ENCODE data around the gene STOML2. TPM values are rescaled to one million over a fixed set of nuclear protein-coding genes. Genes with fewer than 3 reads are reported as not detected.
A peak's percentile ranks its signal among the peaks of the same experiment; 100 is the strongest.

Gene STOML2
- total RNA-seq, 1 experiment from 2014 or later = 192 TPM

- H3K79me2 ChIP-seq (ENCODE audit: insufficient read depth, low read length) = no peaks in the 10 kb centered on the region
- no peaks in the 10 kb centered on the region for H3K9me3 ChIP-seq (ENCODE audit: control insufficient read depth, low read depth, low read length)
- H2BK15ac ChIP-seq (ENCODE audit: low read depth, low read length) = no peak overlapping the region
- no peak overlapping the region; the same call in 1 of the 2 replicates for H3K14ac ChIP-seq (ENCODE audit: insufficient read depth, low read length)
- peak overlapping the region; percentile 89 for H3K4me2 ChIP-seq (ENCODE audit: insufficient read depth, insufficient read length, low read length)
- H2BK20ac ChIP-seq (ENCODE audit: low read depth, low read length, poor library complexity, severe bottlenecking) = no peak overlapping the region
- H3K23me2 ChIP-seq (ENCODE audit: insufficient read length, low read depth, low read length, poor library complexity, severe bottlenecking) = peaks cover 19% of the 10 kb centered on the region
- H3K4me1 Mint-ChIP-seq = peaks cover 44% of the 10 kb centered on the region in 2 experiments
- no peak overlapping the region for H2BK120ac ChIP-seq (ENCODE audit: low read depth, low read length, poor library complexity, severe bottlenecking)
- no peaks in the 10 kb centered on the region for H3K79me1 ChIP-seq (ENCODE audit: insufficient read depth, low read depth, low read length, poor library complexity, severe bottlenecking)
- no peak overlapping the region for H2BK5ac ChIP-seq (ENCODE audit: insufficient read length, low read length)
- H3K9ac ChIP-seq (ENCODE audit: extremely low read depth, insufficient read length, low read length) = no peak overlapping the region
- 0 out of 2 replicates have a peak, but pooled peaks cover 4% of the 10 kb centered on the region for H3K27me3 Mint-ChIP-seq (ENCODE audit: low read depth)
- H3K23ac ChIP-seq (ENCODE audit: insufficient read length, low read depth, low read length) = no peak overlapping the region
- H3K9me3 Mint-ChIP-seq = no peaks in the 10 kb centered on the region
- no peak overlapping the region for H4K8ac ChIP-seq (replicated peaks; ENCODE audit: insufficient read length, low read depth, low read length)
- no peaks in the 10 kb centered on the region for H3K36me3 Mint-ChIP-seq (ENCODE audit: insufficient read depth in 1 of 3, low read depth in 3 of 3)
- H3K4me1 ChIP-seq (ENCODE audit: insufficient read depth, low read length) = peaks cover 2% of the 10 kb centered on the region; the same call in 1 of the 2 replicates
- no peak overlapping the region for H3K56ac ChIP-seq (ENCODE audit: insufficient read length, low read depth, low read length)
- no peaks in the 10 kb centered on the region for H4K20me1 ChIP-seq (ENCODE audit: control insufficient read depth, insufficient read depth, insufficient read length)
- H3K4me3 Mint-ChIP-seq = peak overlapping the region; percentile 87 to 94
- peak; percentile 52 for DNase-seq
- H3T11ph ChIP-seq (ENCODE audit: low read length) = no peak overlapping the region
- no peak overlapping the region for H4K91ac ChIP-seq (ENCODE audit: insufficient read length, low read depth, low read length)
- no peak overlapping the region for H2AK5ac ChIP-seq (ENCODE audit: insufficient read length, low read length)
- WGBS (ENCODE audit: extremely low coverage, insufficient read length, low lambda C conversion rate) = no CpG with 5 or more reads among the region's 12 CpGs
- no peak overlapping the region for H2AFZ ChIP-seq (ENCODE audit: low read length)
- no peak overlapping the region for H3K4ac ChIP-seq (ENCODE audit: low read depth, low read length)
- TF ChIP-seq CTCF (conservative IDR thresholded peaks at IDR 0.05) = no peak
- no peaks in the 10 kb centered on the region for H3K27me3 ChIP-seq (ENCODE audit: insufficient read depth, low read length)
- H3K27ac ChIP-seq (ENCODE audit: insufficient read length, low read depth, low read length) = no peak overlapping the region
- no peak overlapping the region for H4K5ac ChIP-seq (ENCODE audit: insufficient read length, low read depth, low read length)
- no peak overlapping the region for H2BK12ac ChIP-seq (ENCODE audit: insufficient read length, low read depth, low read length)
- no peak overlapping the region for H3K18ac ChIP-seq (ENCODE audit: insufficient read length, low read depth, low read length)
- peak overlapping the region; percentile 80 to 97 (median 92); a peak in 6 of 7 replicates for H3K27ac Mint-ChIP-seq
These were observed 12.1 kb upstream of the STOML2 start for GRCh38 chr9:35114840-35115628.

Measured in H9 (cell line).